Iris pigment epithelial cell (primary cell): ENCODE measurements around the gene ERGIC1.
"Not testable (repeated sequence)": the region's sequence is repeated elsewhere in the genome, so short reads cannot be mapped to it uniquely, and the experiment has no call there.

Source experiments
- DNase-seq: peaks from one replicate; pipeline ENCODE4 v3.0.0-alpha.2; 2011; ENCODE audit warnings: low read depth

ERGIC1 gene

DNA sequence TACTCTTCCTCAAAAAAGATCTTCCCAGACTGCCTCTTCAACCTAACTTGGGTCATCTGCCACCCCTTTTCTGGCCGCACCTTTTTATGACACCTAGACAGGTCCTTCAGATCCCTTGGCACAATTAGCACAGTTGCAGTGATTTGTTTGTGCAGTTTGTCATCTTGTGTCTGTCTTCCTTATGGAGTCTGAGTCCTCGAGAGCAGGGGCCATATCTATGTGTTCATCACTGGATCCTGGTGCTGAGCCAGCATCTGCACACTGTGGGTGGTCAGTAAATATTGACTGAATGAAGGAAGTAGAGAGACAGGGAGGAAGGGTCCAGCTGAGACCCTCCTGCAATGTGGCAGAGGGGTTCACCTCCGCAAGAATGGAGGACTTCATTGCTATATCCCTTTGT lies 14.4 kb downstream of the ERGIC1 start:
- no peak for DNase-seq

DNA sequence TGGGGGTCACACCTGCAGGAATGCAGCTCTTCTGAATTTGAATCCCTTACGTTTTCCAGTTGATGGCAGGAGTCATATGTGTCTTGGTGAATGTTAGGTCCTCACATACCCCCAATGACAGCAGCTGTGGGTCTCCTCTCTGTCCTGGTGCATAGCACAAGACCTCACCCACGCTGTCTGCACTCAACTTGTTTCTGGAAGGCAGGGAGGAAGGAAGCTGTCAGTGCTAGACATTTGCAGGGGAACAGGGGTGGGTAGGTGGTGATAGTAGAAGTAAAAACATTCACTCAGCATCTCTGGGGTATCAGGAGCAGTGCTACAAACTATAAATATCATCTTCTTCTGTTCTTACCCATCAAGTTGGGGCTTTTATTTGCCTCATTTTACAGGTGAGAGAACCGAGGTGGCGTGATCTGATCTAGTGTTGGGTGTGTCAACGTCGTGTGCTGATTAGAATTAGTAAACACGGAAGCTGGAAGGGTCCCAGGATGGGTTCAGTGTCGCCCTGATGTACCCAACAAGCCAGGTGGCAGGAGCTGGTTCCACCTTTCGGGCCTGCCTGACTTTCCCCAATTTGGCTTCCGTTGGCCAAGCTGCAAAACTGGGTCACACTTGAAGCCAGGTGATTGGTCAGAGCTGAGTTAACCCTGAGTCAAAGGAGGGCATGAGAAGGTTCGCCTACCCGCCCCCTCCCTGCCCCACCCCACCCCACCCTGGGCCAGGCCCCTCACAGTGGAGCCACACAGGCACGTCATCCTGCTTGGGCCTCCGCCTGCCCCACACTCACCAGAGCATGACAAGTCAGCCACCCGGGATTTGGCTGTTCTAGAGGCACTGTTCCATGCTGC lies 15.8 kb downstream of the ERGIC1 start:
- DNase-seq: no peak

DNA sequence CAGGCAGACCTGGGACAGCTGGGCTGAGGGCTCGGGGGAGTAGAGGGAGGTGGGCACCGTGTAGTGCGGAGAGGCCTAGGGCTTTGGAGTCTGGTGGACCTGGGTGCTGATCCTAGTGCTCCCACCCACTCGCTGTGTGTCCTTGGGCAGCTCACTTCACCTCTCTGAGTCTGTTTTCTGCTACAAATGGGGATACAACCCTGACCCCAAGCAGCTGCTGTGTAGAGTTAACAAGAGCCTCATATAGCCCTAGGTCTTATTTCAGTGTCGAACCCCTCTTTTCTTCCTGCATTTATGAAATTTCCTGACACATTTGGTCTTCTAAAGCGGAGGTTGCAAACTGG lies 16.4 kb downstream of the ERGIC1 start:
- no peak for DNase-seq

DNA sequence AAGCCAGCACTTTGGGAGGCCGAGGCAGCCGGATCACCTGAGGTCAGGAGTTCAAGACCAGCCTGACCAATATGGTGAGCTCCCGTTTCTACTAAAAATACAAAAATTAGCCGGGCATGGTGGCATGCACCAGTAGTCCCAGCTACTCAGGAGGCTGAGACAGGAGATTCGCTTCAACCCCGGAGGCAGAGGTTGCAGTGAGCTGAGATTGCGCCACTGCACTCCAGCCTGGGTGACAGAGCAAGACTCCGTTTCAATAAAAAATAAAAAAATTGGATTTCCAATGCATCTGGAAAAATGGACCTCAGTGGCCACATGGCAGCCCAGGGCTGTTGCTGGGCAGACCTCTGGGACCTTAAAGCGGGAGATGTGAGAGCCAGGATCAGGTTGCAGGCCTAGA lies 17.2 kb downstream of the ERGIC1 start:
- not testable (repeated sequence) for DNase-seq

DNA sequence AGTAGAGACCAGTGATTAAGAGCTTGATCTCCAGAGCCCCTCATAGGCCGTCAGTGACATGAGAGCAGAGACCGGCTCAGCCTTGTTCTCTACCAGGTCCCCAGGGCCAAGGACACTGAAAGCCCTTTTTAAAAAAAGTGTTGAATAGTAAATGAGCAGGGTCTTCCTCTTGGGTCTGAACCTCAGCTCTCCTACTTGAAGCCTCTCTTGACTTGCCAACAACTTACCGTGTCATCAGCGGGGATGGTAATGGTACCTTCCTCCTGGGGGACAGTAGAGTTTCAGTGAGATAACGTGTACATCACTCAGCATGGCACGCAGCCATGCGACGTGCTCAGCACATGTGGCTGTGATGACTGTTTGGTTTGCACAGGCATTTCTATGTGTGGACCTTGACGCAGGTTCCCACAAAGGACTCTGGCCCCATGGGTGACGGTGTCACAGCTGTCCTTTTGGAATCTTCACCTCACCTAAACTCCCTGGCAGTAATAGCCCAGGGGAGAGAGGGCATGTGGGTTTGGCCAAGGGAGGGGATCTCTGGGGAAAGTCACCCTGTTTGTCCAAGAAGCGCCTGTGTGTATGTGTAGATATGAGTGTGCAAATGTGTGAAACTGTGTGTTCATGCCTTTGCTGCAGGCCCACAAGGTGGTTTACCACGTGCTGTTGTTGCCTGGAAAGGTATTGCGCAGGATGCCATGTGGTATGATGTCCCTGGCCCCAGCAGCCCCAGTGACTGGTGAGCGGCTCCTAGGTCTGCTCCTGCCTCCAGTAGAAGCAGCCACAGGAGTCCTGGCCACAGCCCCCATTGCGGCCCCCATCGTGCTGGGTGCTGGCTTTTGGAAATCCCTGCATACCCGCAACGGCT lies 18.7 kb downstream of the ERGIC1 start:
- DNase-seq: no peak

DNA sequence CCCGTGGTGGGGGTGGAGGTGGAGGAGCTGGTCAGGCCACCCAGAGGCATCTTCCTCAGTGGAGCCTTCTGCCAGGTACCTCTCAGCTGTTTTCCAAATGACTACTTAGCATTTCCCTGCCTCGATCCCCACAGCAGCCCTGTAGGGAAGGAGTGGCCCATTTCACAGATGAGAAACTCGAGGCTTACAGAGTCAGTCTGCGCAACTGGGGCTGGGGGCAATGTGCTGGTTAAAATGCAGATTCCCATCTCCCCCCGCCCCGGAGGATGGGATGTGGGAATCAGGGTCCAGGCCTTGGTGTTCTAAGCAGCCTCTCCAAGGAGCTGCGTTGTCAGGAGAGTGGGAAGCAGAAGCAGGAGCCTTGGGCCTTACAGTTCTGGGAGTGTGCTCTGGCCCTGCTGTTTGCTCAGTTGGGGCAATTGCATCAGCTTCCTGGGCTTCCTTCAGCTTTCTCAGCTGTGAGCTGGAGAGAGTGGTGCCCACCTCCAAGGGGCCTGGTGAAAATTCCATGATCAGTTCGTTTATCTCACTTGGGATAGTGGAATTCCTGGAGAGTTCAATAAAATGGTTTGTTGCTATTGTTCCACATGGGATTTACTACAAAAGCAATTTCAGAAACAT lies 19.4 kb downstream of the ERGIC1 start:
- DNase-seq: no peak

DNA sequence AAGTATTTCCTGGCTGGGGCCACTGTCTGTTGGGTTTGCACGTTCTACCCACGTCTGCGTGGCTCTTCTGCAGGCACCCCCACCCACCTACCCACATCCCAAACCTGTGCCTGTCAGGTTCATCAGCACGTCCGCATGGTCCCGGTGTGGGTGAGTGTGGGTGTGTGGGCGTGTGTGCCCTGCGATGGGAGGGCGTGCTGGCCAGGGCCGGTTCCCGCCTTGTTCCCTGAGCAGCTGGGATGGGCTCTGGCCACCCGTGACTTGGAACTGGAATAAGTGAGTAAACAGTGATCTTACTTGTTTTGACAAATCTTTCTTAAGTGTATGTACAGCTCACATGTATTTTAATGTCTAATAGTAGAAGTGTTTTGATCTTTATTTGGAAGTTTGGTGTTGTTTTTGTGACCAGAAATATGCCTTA lies 20.4 kb downstream of the ERGIC1 start:
- DNase-seq: no peak

DNA sequence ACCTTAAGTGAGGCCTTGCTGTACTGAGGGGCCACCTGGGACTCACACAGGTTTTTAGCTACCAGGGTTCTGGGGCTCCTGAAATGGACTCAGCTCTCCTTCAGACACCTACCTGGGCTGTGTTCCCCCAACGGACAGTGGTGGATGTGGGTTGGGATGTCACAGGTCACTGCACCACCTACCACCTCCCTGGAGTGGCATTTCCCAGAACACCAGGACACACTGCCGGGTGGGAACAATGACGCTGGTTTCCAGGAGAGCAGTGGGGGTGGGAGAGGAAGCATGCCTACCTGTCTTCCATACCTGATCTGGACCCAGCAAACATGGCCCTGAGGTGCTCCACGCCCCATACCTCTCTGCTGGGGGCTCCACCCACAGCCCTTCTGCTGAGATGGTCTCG lies 20.9 kb downstream of the ERGIC1 start:
- DNase-seq: no peak

DNA sequence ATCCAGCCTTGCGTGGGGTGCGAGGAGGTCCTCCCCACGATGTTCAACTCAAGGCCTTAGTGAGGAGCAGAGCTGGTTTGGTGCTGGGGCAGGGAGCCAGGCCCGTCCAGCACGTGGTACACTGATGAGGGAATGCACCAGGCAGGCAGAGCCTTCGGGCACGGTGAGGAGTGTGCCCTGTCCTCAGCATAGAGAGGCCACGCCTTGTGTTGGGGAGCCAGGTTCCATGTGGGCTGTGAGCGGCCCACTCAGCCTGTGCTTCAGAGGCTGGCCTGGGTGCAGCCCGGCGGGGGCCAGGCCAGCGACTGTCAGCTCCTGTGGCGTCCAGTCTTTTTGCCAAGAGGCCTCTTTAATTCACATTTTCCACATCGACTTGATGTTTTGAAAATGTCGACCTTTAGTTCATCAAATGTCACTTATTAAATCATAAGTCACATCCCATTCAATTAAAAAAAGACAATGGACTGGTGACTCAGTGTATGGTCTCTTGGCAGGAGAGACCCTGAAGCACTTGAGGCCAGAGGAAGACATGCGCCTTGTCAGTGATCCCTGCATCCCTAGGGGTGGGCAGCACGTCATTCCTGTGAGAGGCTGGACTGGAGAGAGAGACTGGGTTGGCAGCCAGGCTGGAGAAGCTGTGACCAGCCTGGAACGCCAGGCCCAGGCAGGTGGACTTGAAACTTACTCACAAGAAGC lies 21.7 kb downstream of the ERGIC1 start:
- no peak for DNase-seq

DNA sequence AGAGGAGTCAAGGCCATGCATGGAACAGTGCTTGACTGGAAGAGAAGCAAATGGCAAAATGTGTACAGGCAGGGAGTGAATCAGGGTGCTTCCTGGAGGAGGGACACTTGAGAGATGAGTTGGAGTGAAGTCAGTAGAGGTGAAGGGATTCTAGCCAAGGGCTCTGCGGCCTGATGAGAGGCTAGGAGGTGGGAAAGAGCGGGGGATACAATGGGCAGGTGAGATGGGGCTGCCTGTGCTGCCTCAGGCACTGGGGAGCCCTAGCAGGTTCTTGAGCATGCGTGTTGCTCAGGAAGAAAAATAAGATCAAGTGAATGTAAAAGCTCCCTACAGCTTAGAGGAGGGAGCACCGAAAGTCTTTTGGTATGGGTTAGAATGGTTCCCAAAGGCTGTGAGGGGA lies 22.3 kb downstream of the ERGIC1 start:
- DNase-seq: no peak

DNA sequence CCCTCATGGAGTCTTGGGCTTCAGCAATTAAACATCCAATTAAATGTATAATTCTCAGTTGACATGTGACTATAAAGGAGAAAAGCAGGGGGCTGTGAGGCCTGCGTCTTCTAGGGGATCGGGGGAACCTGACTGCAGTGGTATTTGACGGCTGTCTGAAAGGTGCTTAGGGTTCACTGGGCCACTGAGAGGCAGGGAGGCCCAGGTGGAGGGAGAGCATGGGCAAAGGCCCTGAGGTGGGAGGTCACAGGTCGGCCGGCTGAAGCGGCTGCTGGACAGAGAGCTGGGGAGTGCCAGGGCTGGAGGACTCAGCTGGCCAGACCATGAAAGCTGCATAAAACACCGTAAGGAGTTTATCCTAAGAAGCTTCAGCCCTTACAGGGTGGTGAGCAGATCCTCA lies 23.9 kb downstream of the ERGIC1 start:
- no peak for DNase-seq

DNA sequence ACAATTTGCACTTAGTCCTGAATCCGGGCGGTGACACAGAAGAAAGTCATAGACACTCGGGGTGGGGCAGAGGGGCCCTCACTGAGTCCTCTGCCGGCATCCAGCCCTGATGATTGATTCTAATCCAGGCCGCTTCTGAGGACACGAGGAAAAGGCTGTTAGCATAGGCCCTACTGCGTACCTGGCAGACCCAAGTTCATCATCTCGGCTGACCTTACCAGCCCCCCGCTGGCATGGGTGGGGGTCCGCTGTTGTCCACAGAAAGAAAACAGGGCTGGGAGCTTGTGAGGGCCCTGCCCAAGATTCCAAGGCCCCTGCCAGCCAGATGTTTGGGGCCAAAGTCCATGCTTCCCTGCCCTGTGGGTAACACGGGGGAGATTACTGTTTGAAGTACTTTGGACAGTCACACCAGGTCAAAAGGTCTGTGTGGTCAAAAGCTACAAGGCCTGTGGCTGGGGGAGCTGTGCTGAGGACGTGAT lies 24.5 kb downstream of the ERGIC1 start:
- DNase-seq: no peak

DNA sequence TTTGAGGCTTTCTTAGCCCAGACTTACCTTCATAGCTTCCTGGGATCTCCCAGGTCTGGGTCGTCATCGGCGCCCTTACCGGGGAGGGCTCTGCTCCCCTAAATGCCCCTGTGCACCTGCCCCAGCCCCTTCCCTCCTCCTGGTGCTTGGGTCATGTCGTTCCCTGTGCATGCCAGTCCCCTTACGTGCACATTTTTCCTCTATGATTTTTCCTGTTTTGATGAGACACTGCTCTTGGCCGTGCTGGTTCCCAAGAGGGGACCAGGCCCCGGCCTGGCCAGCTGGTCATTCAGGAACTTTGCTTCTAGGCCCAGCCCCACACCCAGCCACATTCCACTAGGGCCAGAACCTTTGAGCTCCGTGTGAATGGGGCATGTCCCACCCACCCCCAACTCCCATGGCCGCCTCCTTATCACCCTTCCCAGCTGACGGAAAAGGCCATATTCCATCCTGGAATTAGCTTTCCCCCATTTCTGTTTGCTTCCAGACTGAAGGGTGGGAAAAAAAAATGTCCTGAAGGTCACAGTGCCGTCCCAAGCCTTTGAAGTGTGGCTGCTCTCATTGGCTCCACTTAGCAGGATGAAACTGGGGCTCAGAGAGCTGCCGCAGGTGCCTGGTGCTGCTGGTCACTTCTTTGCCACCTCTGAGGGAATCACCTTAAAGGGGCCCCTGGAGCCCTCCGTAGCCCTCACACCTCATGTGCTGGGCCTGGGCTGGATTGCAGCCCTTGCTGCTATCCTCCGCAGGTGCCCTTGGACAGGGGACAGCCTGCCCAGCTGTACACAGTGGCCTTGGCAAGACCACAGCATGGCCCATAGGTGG lies 25.1 kb downstream of the ERGIC1 start:
- peak; percentile 76 for DNase-seq

DNA sequence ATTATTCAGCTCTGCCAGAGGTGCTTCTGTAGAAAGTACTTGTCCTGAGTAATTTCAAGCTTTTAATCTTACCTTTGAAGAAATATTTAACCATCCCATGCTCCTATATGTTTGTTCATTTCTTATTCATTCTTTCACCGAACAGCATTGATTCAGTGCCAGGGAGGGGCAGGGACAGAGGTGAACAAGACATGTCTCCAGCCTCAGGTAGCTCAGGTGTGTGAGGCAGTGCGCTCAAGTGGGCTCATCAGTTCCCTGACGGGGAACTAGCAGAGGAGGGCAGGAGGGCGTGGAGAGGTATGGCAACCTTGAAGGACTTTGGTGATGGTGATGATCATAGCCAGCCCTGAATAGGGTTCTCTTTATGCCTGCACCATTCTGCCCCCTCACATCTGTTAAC lies 25.9 kb downstream of the ERGIC1 start:
- DNase-seq: no peak

DNA sequence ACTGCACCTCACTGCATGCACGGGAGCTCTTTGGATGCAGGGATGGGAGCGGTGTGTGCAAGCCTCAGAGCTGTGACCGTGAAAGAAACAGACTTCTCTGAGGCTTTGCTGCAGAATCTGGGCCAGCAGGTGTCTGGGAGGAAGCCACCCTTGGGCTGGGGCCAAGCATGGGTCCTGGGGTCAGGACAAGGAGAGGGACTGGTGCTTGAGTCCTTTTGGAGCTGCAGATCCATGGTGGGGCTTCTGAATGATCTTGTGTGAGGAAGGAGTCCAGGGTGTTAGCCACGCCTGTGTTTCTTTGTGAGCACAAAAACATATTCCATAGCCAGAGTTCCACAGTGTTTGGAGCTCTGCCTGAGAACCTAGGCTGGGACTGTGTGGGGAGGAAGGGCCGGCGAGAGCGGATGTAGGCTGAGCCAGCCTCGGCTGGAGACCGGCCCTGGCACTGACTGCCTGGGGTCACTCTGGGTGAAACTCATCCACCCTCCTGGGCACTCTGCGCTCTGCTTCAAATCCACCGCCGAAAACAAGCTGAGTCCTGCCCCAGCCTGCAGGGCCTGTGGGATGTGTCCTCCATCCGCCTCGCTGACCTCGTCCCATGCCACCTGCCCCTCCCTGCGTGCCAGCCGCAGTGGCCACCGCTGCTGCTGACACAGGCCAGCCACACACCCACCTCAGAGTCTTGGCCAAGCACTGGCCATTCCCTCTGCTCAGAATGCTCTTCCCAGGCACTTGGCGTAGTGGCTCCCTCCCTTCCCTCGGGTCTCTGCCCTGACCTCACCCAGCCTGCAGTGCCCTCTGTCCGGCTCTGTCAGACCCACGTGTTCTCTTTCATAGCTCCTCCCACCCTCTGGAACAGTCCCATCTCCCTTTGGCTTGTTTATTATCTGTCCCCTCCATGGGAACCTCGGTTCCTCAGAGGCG lies 26.7 kb downstream of the ERGIC1 start:
- DNase-seq: peak; percentile 39

DNA sequence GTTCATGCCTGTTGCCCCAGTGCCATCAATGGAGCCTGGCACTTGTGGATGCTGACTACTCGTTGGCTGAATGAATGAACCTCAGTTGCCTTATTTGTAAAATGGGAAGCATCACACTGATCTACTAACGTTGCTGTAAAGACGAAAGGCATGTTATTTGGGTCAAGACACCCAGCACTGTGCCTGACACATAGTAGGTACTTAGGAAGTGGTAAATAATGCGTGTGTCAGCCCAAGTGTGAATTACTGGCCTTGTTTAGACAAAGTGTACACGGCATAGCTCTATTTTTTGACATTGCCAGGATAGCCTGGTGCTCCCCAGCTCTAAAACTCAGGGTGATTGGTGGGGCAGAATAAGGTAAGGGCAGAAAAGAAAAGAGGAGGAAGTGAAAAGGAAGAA lies 27.4 kb downstream of the ERGIC1 start:
- DNase-seq: no peak

DNA sequence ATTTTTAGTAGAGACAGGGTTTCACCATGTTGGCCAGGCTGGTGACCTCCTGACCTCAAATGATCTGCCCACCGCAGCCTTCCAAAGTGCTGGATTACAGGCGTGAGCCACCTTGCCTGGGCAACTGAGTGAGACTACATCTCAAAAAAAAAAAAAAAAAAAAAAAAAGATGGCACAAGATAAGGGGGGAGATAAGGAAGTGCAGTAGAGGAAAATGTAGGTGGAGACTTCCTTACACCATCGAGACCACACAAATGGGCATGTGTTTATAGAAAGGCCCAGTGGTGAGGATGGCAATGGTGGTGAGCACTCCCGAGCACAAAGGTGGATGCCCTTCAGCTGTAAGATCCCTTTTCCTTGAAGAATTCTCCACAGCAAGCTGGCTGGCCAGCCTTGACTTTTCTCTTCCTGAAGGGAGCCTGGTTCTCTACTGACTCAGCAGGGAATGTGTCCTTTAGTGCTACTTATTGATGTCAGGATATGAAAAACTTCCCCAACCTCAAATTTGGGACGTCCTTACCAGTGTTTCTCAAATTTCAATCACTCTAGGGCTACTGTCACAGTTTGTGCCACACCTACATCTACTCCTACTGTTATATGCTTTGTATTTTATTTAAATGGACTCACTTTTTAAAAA lies 28.2 kb downstream of the ERGIC1 start:
- DNase-seq: no peak

DNA sequence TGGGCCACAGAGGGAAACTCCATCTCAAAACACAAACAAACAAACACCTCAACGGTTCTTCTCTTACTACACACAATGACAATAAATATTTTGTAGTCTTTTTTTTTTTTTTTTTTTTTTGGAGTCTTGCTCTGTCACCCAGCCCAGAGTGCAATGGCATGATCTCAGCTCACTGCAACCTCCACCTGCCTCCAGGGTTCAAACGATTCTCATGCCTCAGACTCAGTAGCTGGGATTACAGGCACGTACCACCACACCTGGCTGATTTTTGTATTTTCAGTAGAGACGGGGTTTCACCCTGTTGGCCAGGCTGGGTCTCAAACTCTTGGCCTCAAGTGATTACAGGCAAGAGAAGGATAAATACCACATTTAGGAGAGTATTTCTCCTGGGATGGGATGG lies 30.1 kb downstream of the ERGIC1 start:
- not testable (repeated sequence) for DNase-seq

DNA sequence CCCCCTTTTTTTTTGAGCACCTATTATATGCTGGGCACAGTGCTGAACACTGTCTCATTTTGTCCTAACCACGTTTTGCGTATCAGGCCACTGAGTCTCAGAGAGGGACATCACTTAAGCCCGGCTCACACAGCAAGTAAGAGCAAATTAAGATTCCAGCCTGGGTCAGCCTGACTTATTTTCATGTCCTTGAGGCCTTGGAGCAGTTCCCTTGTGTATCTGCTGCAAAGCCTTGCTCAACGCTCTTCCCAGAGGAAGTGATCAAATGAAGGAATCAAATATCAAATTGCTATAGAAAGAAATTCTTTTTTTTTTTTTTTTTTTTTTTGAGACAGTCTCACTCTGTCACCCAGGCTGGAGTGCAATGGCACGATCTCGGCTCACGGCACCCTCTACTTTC lies 30.7 kb downstream of the ERGIC1 start:
- peak; percentile 78 for DNase-seq

DNA sequence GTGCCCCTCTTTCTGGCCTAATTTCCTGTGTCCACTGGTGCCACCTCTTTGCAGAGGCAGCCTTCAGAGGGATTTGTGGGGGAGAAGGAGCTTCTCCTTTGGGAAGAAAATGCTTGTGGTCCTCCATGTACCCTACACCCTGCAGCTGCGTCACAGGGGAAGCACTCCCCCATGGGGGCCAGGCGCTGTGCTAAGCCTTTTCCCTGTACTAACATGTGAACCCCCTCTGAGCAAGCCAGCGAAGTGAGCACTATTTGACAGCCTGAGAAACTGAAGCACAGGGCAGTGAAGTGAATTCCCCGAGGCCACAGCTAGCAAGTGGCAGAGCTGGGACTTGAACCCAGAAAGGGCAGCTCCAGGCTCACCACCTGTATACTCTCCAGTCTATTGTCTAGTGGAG lies 32.3 kb downstream of the ERGIC1 start:
- DNase-seq: no peak
